Right lobe of liver (tissue), 6 donors: ENCODE results near the gene TRIM58. TPM values are rescaled to one million over a fixed set of nuclear protein-coding genes. Genes with fewer than 3 reads are reported as not detected.

Experiments
- ATAC-seq, 4 donors: fragments of 200-7000 bp; cut with Tn5 transposase; one replicate each; pipeline ENCODE4 v1.9.1; 2020; ENCODE audit warnings: mild to moderate bottlenecking in 4 of 4, moderate library complexity in 4 of 4
- DNase-seq, 3 donors: peaks; one replicate each; pipeline ENCODE4 v3.0.0-alpha.2; 2020
- H3K27ac ChIP-seq, 3 donors: fragments of 200-600 bp; one replicate each; pipeline ENCODE4 v1.8.0; 2022
- H3K27me3 ChIP-seq, 2 donors: fragments of 200-600 bp; one replicate each; pipeline ENCODE4 v1.8.0; 2022
- H3K36me3 ChIP-seq, 4 donors: fragments of 200-600 bp; sonication (generic) in 1 of 4; one replicate each; pipeline versions ENCODE4 v1.5.1 to v1.8.0; 2017 to 2022; ENCODE audit warnings: control low read depth in 1 of 4
- H3K4me1 ChIP-seq, 4 donors: fragments of 200-600 bp; sonication (generic) in 1 of 4; one replicate each; pipeline versions ENCODE4 v1.5.1 to v1.8.0; 2017 to 2022; ENCODE audit warnings: control low read depth in 1 of 4
- H3K4me3 ChIP-seq, 3 donors: fragments of 200-600 bp; one replicate each; pipeline ENCODE4 v1.8.0; 2022
- H3K9me3 ChIP-seq, 4 donors: fragments of 200-600 bp; sonication (generic) in 1 of 4; one replicate each; pipeline versions ENCODE4 v1.5.1 to v1.8.0; 2017 to 2022; ENCODE audit warnings: control low read depth in 1 of 4
- CTCF ChIP-seq, 4 donors: fragments of 200-600 bp in 3 of 4; fragments of 450-650 bp in 1 of 4; IDR thresholded peaks; one replicate each; pipeline versions ENCODE4 v1.5.1 to v1.8.0; 2016 to 2022; ENCODE audit warnings: antibody characterized with exemption in 4 of 4, mild to moderate bottlenecking in 2 of 4
- POLR2A ChIP-seq: fragments of 450-650 bp; IDR thresholded peaks from one replicate; pipeline ENCODE4 v1.6.1; 2017; ENCODE audit warnings: antibody characterized with exemption, mild to moderate bottlenecking
- WGBS: methylation state at CpG from one replicate; pipeline ENCODE4 v1.1.6; 2018; ENCODE audit warnings: low coverage, low lambda C conversion rate; ENCODE audit not compliant: insufficient coverage; ENCODE audit errors: missing lambda C conversion rate; 5-methylcytosine and 5-hydroxymethylcytosine counted together
- intact Hi-C, 2 donors: fragments of 100-400 bp; cut with DNase I; formaldehyde crosslinking; loops; one replicate each; pipeline versions ENCODE4 v1.11.2 to v1.14.1; 2022
- total RNA-seq, 6 experiments: library from RNA; depleted of rRNA in 2 of 6; stranded (reverse); fragments of >200 nt in 2 of 6; fragmentation: NEBNext Ultra II Directional in 3 of 6; extraction: Animal tissue kit (Norgen Biotek cat#: 25700) in 3 of 6; gene quantifications; one replicate each; pipeline versions ENCODE4 v1.1.0 to v1.2.4, GENCODE V29; 2016 to 2023
- donor health status: DM: no; HTN: yes; CAD: no.
- donor health status: DM: no; HTN: no; CAD: no.
- donor health status: DM: no; HTN: no; CAD: no.
- donor health status: DM: no; HTN: yes; CAD: no.
- donor health status: DM: no; HTN: yes; CAD: no.

TRIM58 gene
- total RNA-seq, 6 experiments from 2014 or later, result 0.29 to 5.5 (median 2.1) TPM; not detected in 1

DNA sequence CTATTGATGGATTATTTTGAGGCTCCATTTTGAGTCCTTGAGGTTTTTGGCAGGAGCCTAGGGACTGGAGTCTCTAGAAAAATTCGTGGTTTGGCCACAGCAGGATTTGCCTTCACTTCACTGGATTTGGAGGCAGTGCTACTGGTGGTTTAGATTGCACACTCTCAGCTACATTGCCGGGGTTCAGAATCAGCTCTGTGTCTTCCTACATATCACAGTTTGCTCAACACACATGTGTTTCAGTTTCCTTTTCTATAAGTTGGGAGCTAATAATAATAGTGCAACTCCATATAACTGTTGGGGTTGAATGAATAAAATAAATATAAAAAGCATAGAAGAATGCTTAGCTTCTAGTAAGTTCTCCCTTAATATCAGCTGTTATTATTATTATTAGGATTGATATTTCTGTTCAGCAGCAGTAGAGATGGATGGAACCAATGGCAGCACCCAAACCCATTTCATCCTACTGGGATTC, 38.2 kb downstream of the TRIM58 start, which contains the start of gene OR2W3:
Gene OR2W3, plus strand, starts transcription at position 425 of the 475 bp plus-strand sequence. Its CDS starts 0 bp downstream, at position 425.
- no peak within 1 kb of the TSS for H3K27ac ChIP-seq
- WGBS, result 33% methylated on average over 2 of the region's 2 CpGs
- H3K27me3 ChIP-seq, result no peaks in the 10 kb centered on the region
- ATAC-seq (no peak), DNase-seq (no peak)
- H3K4me1 ChIP-seq, result no peaks in the 10 kb centered on the region
- intact Hi-C loops, result no loop called here
- H3K36me3 ChIP-seq, result no peaks in the 10 kb centered on the region
- no peak within 1 kb of the TSS for H3K4me3 ChIP-seq
- no peak for TF ChIP-seq CTCF (IDR thresholded peaks at IDR 0.05)
- no peak for TF ChIP-seq POLR2A
- no peaks in the 10 kb centered on the region for H3K9me3 ChIP-seq

DNA sequence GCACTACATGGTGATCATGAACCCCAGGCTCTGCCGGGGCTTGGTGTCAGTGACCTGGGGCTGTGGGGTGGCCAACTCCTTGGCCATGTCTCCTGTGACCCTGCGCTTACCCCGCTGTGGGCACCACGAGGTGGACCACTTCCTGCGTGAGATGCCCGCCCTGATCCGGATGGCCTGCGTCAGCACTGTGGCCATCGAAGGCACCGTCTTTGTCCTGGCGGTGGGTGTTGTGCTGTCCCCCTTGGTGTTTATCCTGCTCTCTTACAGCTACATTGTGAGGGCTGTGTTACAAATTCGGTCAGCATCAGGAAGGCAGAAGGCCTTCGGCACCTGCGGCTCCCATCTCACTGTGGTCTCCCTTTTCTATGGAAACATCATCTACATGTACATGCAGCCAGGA, 39.0 kb downstream of the TRIM58 start:
- DNase-seq, result no peak
- intact Hi-C loops, result no loop called here

DNA sequence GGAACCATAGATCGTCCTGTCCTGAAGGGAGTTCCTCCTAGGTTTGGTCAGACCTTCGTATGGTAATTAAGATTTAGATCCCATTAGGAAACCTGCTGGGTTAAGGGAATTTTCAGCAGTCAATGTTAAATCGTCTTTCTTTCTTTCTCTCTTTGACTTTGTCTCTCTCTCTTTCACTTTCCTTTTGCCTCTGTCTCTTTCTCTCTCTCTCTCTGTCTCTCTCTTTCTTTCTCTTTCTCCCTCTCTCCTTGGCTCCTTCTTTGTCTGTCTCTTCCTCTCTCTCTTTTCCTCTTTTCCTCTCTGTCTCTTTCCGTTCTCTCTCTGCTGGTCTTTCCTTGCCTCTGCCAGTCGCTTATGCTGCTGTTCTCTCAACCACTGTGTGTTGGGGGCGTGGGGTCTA, 47.1 kb downstream of the TRIM58 start:
- intact Hi-C loops, result no loop called here
- Histone ChIP-seq H3K4me1 (no peaks in the 10 kb centered on the region), H3K9me3 (no peaks in the 10 kb centered on the region), H3K27me3 (no peaks in the 10 kb centered on the region), H3K27ac (no peak overlapping the region), H3K4me3 (no peak overlapping the region), H3K36me3 (no peaks in the 10 kb centered on the region)
- TF ChIP-seq CTCF (IDR thresholded peaks at IDR 0.05) (no peak), POLR2A (no peak)
- WGBS, result 65% methylated on average over 6 of the region's 6 CpGs
- ATAC-seq (no peak), DNase-seq (no peak)

More for the DNA sequence above, 39.0 kb downstream of the TRIM58 start:
- peak in 1 of 4 donors; percentile 29 for ATAC-seq
- Histone ChIP-seq H3K27ac (no peak overlapping the region), H3K27me3 (no peaks in the 10 kb centered on the region), H3K9me3 (no peaks in the 10 kb centered on the region), H3K4me1 (no peaks in the 10 kb centered on the region), H3K4me3 (no peak overlapping the region), H3K36me3 (no peaks in the 10 kb centered on the region)
- TF ChIP-seq CTCF (IDR thresholded peaks at IDR 0.05) (no peak), POLR2A (no peak)
- 56% methylated on average over 3 of the region's 14 CpGs for WGBS

GRCh38 chr1:247905181-247905580, 48.2 kb downstream of the TRIM58 start:
- TF ChIP-seq CTCF (IDR thresholded peaks at IDR 0.05) (no peak), POLR2A (no peak)
- ATAC-seq (no peak), DNase-seq (no peak)
- WGBS, result 75% methylated on average over 5 of the region's 13 CpGs
- Histone ChIP-seq H3K36me3 (no peaks in the 10 kb centered on the region), H3K27me3 (no peaks in the 10 kb centered on the region), H3K27ac (no peak overlapping the region), H3K4me1 (no peaks in the 10 kb centered on the region), H3K9me3 (no peaks in the 10 kb centered on the region), H3K4me3 (no peak overlapping the region)
- intact Hi-C loops, result no loop called here
